GM12874 (cell line): Measurements from ENCODE around the gene ERBB4.

ENCODE experiments used
- TF ChIP-seq, protein P1 (sequence below): IDR thresholded peaks from 2 replicates; pipeline ENCODE4 v1.5.1; 2011; ENCODE audit warnings: low read depth, mild to moderate bottlenecking, control low read depth, low read length, moderate library complexity; ENCODE audit not compliant: insufficient read depth

Gene ERBB4

DNA sequence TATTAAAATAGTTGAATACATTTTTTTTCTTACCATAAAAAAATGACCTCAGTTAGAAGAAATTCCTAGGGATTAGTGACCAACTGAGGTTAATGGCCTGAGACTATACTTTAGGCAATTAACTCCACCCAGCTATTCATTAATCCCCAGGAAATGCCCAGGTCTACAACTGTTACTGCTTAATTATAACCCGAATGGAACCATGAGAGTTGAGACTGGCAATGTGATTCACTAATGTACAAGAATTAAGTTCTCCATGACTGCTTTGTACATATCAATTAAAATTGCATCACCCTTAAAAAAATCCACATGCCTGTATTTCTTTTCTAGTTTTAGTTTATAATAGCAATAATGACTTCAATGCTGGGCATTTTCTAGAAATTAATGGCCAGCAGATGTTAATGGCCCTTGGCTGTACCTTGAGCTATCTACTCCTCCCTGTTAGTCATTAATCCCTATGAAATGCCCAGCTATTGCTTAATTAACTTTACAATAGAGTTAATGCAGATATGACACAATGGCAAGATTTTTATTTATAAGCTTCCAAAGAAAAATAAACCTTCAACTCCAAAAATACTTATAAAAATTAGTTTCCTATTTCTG lies 44.1 kb downstream of the ERBB4 start:
- TF ChIP-seq, protein P1, sequence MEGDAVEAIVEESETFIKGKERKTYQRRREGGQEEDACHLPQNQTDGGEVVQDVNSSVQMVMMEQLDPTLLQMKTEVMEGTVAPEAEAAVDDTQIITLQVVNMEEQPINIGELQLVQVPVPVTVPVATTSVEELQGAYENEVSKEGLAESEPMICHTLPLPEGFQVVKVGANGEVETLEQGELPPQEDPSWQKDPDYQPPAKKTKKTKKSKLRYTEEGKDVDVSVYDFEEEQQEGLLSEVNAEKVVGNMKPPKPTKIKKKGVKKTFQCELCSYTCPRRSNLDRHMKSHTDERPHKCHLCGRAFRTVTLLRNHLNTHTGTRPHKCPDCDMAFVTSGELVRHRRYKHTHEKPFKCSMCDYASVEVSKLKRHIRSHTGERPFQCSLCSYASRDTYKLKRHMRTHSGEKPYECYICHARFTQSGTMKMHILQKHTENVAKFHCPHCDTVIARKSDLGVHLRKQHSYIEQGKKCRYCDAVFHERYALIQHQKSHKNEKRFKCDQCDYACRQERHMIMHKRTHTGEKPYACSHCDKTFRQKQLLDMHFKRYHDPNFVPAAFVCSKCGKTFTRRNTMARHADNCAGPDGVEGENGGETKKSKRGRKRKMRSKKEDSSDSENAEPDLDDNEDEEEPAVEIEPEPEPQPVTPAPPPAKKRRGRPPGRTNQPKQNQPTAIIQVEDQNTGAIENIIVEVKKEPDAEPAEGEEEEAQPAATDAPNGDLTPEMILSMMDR, result no peak

DNA sequence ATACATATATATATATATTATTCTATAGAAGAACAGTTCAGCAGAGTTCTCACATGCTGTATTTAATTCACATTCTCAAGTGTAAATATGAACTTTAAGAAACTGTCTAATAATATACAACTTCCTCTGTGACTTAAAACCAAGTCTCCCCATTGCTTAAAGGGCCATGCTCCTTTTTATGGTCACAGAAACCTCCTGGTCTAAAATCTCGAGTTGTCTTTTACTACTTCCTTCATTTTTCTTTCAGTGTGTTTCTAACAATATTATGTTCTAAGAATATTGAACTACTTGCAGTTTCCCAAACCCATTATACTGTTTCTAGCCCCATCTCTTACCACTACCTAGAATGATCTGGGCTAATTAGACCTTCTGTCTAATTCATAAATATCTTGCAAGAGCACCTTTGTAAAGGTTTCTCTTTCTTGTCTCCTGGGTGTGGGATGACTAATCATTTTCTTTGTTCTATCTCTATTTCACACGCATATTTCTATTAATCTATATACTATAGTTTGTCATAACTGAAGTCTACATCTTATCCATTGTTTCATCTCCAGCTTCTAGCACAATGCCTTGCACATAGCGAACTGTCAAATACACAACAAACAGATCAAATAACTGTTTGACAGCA lies 48.8 kb downstream of the ERBB4 start:
- TF ChIP-seq, protein P1, result no peak

DNA sequence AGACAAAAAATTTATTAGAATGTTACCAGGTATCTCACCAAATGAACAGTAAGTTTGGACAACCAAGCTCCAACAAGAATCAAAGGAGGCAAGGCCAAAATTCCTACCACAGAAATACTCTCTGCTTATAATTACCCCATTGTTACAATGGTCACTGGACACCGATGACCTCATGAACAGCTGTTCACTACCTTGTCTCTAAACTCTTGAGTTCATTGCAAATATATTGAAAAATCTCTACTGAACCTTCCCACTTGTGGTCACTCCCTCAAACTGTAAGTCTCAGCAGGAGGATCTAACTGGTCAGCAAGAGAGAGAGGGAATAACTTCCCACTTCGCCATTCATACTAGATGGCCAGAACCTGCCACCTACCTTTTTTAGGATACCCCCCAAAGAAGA lies 50.0 kb downstream of the ERBB4 start:
- TF ChIP-seq, protein P1, result no peak

DNA sequence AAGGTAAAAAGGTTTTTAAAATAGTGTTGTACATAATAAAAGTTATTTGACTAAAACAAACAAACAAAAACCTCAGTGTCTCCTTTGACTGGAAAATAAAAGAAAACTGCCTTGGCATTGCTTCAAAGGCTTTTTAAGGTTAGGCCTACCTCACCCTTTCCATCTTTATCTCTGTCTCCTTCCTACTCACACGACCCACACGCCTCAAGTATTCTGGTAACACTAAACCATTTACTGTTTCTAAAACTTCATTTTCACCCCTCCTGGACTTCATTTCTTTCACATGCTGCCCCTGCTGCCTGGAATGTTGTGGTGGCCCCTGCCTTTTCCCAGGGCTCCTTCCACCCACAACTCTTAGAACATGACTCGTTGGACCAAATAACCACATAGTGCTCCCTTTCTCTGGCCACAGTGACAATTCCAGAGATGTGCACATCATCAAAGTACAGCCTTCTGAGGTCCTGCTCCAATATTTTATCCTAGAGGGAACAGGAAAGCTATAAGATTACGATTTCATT lies 54.0 kb downstream of the ERBB4 start:
- TF ChIP-seq, protein P1, result no peak

DNA sequence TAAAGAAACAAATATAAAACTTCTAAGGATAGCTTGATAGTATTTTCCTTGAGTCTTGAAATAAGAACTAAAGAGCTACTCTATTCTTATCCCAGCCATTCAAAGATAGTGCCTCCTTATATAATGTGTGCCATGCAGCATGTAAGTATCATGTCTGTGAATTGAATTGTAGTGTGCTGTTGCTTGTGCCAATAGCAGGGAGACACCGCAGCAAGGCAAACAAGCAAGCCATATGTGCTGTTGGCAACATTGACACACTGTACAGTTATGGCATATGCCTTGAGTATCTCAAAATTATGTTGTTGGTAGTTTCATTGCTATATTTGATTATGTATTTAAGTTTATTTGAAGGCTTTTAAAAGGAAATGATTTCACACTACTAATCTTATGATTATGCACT lies 58.2 kb downstream of the ERBB4 start:
- TF ChIP-seq, protein P1, result no peak

DNA sequence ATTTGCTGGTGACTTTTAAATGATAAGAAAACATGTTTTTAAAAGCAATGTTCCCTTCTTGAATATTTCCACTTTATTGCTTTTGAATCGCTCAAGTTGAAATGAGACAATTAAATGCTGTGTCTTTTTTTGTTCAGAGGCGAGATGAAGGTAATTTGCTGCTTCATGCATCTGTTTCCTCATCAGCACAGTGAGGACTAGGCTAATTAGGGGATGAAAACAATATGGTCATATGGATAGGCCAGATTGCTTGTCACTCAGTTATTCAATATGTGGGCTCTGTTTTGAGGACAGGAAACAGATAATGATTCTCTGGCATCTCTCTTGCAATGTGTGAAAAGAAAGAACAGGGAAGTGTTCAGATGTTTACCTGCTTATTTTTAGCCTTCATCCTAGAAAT lies 61.0 kb downstream of the ERBB4 start:
- TF ChIP-seq, protein P1, result no peak

DNA sequence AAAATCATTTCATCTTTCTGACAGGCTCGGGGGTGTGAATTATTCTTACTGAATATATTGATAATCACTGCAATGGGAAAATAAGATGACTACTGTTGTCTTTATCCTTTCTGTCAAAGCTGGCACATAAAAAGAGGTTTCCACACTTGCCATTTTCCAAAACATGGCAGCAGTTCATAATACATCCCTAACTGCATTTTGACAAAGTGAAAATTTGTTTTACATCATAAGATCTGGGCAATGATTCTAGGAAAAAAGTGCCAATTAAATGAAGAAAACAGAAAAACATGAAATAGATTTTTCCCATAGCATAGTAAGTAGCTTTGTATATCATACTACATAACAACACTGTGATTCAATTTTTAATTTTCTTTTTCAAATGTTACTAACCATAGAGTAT lies 65.4 kb downstream of the ERBB4 start:
- TF ChIP-seq, protein P1, result no peak
